GM12878 (cell line): ENCODE results near the gene DIAPH1. TPM values are rescaled to one million over a fixed set of nuclear protein-coding genes. Genes with fewer than 3 reads are reported as not detected.

ENCODE experiments used
- ATF2 ChIP-seq: IDR thresholded peaks from 2 replicates; pipeline ENCODE4 v1.6.1; 2012; ENCODE audit warnings: low read length, inconsistent platforms
- BRCA1 ChIP-seq: IDR thresholded peaks from 2 replicates; pipeline ENCODE4 v1.6.1; 2011; ENCODE audit warnings: low read depth, low read length, improper control_type of control experiment
- E2F8 ChIP-seq: fragments of 450-650 bp; IDR thresholded peaks from 2 replicates; pipeline ENCODE4 v1.6.1; 2018; ENCODE audit warnings: mild to moderate bottlenecking, low read depth, moderate library complexity; ENCODE audit not compliant: partially characterized antibody
- ETV6 ChIP-seq, 2 experiments: fragments of 450-650 bp in 1 of 2; IDR thresholded peaks in 1 of 2; conservative IDR thresholded peaks in 1 of 2; 2 replicates each; pipeline ENCODE4 v1.6.1; 2014; ENCODE audit warnings: antibody characterized with exemption in 1 of 2, borderline replicate concordance in 1 of 2, low read depth in 1 of 2, mild to moderate bottlenecking in 1 of 2, moderate library complexity in 1 of 2
- EZH2 ChIP-seq: IDR thresholded peaks from 2 replicates; pipeline ENCODE4 v1.6.1; 2012; ENCODE audit warnings: low read depth, mild to moderate bottlenecking, control low read depth, inconsistent platforms, low read length, borderline replicate concordance; ENCODE audit not compliant: control insufficient read depth
- FOXM1 ChIP-seq: IDR thresholded peaks from 2 replicates; pipeline ENCODE4 v1.6.1; 2012; ENCODE audit warnings: low read depth, mild to moderate bottlenecking, inconsistent platforms, low read length, moderate library complexity
- IKZF1 ChIP-seq: fragments of 450-650 bp; conservative IDR thresholded peaks from 2 replicates; pipeline ENCODE4 v1.6.1; 2017; ENCODE audit warnings: antibody characterized with exemption, mild to moderate bottlenecking
- KAT2A ChIP-seq: conservative IDR thresholded peaks from 2 replicates; pipeline ENCODE4 v1.6.1; 2011; ENCODE audit warnings: low read depth, low read length; ENCODE audit not compliant: control insufficient read depth
- MEF2B ChIP-seq: fragments of 450-650 bp; IDR thresholded peaks from 2 replicates; pipeline ENCODE4 v1.6.1; 2018; ENCODE audit warnings: mild to moderate bottlenecking, moderate library complexity; ENCODE audit not compliant: partially characterized antibody, poor library complexity, severe bottlenecking
- MXI1 ChIP-seq: fragments of 150-350 bp; IDR thresholded peaks from 2 replicates; pipeline ENCODE4 v1.6.1; 2011; ENCODE audit warnings: low read depth, mild to moderate bottlenecking, inconsistent platforms, low read length, improper control_type of control experiment
- NR2C2 ChIP-seq: IDR thresholded peaks from 2 replicates; pipeline ENCODE4 v1.6.1; 2011; ENCODE audit warnings: borderline replicate concordance, low read depth; ENCODE audit not compliant: control insufficient read depth, insufficient read length
- NR2F1 ChIP-seq: fragments of 450-650 bp; conservative IDR thresholded peaks from 2 replicates; pipeline ENCODE4 v1.6.1; 2017; ENCODE audit warnings: mild to moderate bottlenecking
- PBX3 ChIP-seq: IDR thresholded peaks from 2 replicates; pipeline ENCODE4 v1.6.1; 2011; ENCODE audit warnings: mild to moderate bottlenecking, low read depth, low read length, moderate library complexity; ENCODE audit not compliant: insufficient replicate concordance
- SIX5 ChIP-seq: IDR thresholded peaks from 2 replicates; pipeline ENCODE4 v1.6.1; 2011; ENCODE audit warnings: mild to moderate bottlenecking, low read depth, low read length, moderate library complexity; ENCODE audit not compliant: severe bottlenecking
- SKIL ChIP-seq: fragments of 450-650 bp; IDR thresholded peaks from 2 replicates; pipeline ENCODE4 v1.6.1; 2017; ENCODE audit warnings: mild to moderate bottlenecking, low read depth, inconsistent platforms; ENCODE audit not compliant: poor library complexity, severe bottlenecking
- SMAD1 ChIP-seq: fragments of 450-650 bp; IDR thresholded peaks from 2 replicates; pipeline ENCODE4 v1.6.1; 2018; ENCODE audit warnings: mild to moderate bottlenecking, low read depth; ENCODE audit not compliant: partially characterized antibody
- SREBF2 ChIP-seq: IDR thresholded peaks from 2 replicates; pipeline ENCODE4 v1.6.1; 2012; ENCODE audit warnings: mild to moderate bottlenecking, low read length
- TBL1XR1 ChIP-seq: IDR thresholded peaks from 2 replicates; pipeline ENCODE4 v1.6.1; 2012; ENCODE audit warnings: low read depth, low read length, improper control_type of control experiment
- USF2 ChIP-seq: IDR thresholded peaks from 2 replicates; pipeline ENCODE4 v1.6.1; 2011; ENCODE audit warnings: low read depth, low read length, improper control_type of control experiment, borderline replicate concordance
- YBX1 ChIP-seq: fragments of 450-650 bp; IDR thresholded peaks from 2 replicates; pipeline ENCODE4 v1.6.1; 2016; ENCODE audit warnings: antibody characterized with exemption
- ZNF217 ChIP-seq: fragments of 450-650 bp; IDR thresholded peaks from 2 replicates; pipeline ENCODE4 v1.6.1; 2017; ENCODE audit warnings: antibody characterized with exemption, mild to moderate bottlenecking
- polyA plus RNA-seq, 11 experiments: library from polyadenylated mRNA; depleted of rRNA in 4 of 11; unstranded in 6 of 11; stranded (reverse) in 5 of 11; fragments of >200 nt; fragmentation: Nextera tagmentation in 4 of 11; fragmentation: Illumina TruSeq in 1 of 11; extraction: Ambion mirVana in 4 of 11; extraction: Trizol in 1 of 11; gene quantifications; 1 replicate in 1 of 11; 2 replicates in 10 of 11; pipeline versions ENCODE4 v1.2.1 to v1.2.3, GENCODE V29; 2011 to 2016; ENCODE audit warnings: inconsistent platforms in 2 of 11, missing spikeins in 2 of 11, low read depth in 1 of 11
- total RNA-seq, 4 experiments: library from RNA; depleted of rRNA in 3 of 4; stranded (reverse); fragments of >200 nt in 3 of 4; fragmentation: Illumina TruSeq in 1 of 4; extraction: Trizol in 1 of 4; gene quantifications; 2 replicates each; pipeline versions ENCODE4 v1.2.1 to v1.2.3, GENCODE V29; 2013 to 2021

The DIAPH1 gene
- total and polyA plus RNA-seq, 10 of the 15 experiments (the other 5 are each of a cell fraction or from before 2014, with no cell fraction given), result 37.8 to 168 (median 59.0) TPM

- no peak for TF ChIP-seq E2F8
- TF ChIP-seq SIX5, result no peak
- no peak; the same call in 1 of the 2 replicates for TF ChIP-seq NR2F1
- no peak for TF ChIP-seq EZH2
- no peak for TF ChIP-seq SKIL
- no peak for TF ChIP-seq ZNF217
- TF ChIP-seq TBL1XR1, result no peak
- TF ChIP-seq SREBF2, result no peak
- peak; percentile 95 for TF ChIP-seq ATF2
- TF ChIP-seq ETV6 (conservative IDR thresholded peaks at IDR 0.05 in 1 of 2, IDR thresholded peaks at IDR 0.05 in 1 of 2; ENCODE audit: borderline replicate concordance in 1 of 2, low read depth in 1 of 2), result peak in 1 of 2 experiments; percentile 62; a peak in 1 of 4 replicates
- TF ChIP-seq IKZF1, result no peak
- no peak for TF ChIP-seq KAT2A
- TF ChIP-seq YBX1, result no peak
- no peak for TF ChIP-seq USF2
- no peak for TF ChIP-seq SMAD1
- TF ChIP-seq MEF2B, result peak; percentile 37
- TF ChIP-seq PBX3, result no peak
- TF ChIP-seq NR2C2, result no peak
- TF ChIP-seq MXI1, result no peak
- TF ChIP-seq BRCA1, result no peak
- peak; percentile 95; the same call in 1 of the 2 replicates for TF ChIP-seq FOXM1
Measured at GRCh38 chr5:141657937-141658545, 39.2 kb upstream of the DIAPH1 start (continued).
